ENCODE measurements around the gene ADPRH. TPM values are rescaled to one million over a fixed set of nuclear protein-coding genes. Genes with fewer than 3 reads are reported as not detected.

The ADPRH gene
- total RNA-seq, result 1 to 10 TPM; 1.3 to 3.9 (median 2.3) TPM

DNA sequence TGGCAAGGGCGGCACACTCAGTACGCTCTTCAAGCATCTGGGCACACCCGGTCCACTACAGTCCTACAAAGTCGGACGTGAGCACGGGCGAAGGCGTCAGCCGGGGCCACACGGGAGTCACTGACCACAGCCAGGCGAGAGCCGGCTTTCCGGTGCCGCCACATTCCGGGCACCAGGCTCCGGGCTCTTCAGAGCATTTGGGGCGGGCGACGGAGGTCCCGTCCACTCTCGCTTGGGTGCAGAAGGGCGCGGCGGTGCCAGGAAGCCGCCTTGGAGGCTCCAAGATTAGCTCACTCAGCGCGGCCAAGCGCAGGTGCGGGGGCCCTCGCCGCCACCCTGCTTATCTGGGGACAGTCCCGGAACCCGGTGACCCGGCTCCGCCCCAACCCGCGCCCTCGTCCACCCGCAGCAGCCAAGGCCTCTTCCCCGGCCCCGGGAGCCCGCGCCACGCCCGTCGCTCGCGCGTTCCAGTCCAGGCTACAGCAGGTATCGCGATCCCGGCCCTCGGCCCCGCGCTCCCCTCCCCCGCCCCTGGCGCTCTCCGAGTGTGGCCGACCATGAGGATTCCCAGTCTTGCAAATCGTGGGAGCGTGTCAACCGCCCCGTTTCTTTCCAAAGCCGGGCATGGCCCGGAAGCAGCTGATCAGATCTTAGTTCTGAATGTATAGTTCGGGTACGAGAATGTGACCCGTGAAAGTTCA, at the start of gene ADPRH:
Gene ADPRH (plus strand): TSS at position 127 of the 701 bp plus-strand sequence. CDS start 2,678 bp downstream, outside the sequence.
- H3K4me1 ChIP-seq, result peaks cover 14% of the 10 kb centered on the region

DNA sequence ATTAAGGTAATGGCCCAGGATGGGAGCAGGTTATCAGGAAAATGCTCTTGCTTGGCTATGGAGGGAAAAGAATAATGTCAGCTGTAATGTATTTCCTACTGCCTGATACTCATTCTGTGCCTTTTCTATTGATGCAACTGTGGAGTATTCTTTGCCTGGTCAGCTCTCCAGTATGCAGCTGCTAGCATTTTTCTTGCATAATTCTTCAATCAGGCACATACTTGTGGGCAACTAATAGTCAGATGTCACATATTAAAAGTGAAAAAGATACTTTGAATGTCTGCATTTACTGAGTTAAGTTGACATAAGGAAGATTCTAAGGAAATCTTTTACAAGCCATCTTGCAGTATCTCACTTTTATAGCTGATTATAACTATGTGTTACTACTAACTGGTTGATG, 49.4 kb upstream of the ADPRH start:
- Histone ChIP-seq H3K4me1 (no peaks in the 10 kb centered on the region), H3K27me3 (no peaks in the 10 kb centered on the region), H3K36me3 (peaks cover 7% of the 10 kb centered on the region), H3K4me3 (no peak overlapping the region), H3K9me3 (no peaks in the 10 kb centered on the region), H3K27ac (no peak overlapping the region)
- TF ChIP-seq EP300 (IDR thresholded peaks at IDR 0.05) (no peak), POLR2A (IDR thresholded peaks at IDR 0.05) (no peak), POLR2AphosphoS5 (IDR thresholded peaks at IDR 0.05) (no peak)
- TF ChIP-seq, protein P1, sequence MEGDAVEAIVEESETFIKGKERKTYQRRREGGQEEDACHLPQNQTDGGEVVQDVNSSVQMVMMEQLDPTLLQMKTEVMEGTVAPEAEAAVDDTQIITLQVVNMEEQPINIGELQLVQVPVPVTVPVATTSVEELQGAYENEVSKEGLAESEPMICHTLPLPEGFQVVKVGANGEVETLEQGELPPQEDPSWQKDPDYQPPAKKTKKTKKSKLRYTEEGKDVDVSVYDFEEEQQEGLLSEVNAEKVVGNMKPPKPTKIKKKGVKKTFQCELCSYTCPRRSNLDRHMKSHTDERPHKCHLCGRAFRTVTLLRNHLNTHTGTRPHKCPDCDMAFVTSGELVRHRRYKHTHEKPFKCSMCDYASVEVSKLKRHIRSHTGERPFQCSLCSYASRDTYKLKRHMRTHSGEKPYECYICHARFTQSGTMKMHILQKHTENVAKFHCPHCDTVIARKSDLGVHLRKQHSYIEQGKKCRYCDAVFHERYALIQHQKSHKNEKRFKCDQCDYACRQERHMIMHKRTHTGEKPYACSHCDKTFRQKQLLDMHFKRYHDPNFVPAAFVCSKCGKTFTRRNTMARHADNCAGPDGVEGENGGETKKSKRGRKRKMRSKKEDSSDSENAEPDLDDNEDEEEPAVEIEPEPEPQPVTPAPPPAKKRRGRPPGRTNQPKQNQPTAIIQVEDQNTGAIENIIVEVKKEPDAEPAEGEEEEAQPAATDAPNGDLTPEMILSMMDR (IDR thresholded peaks at IDR 0.05), result no peak
- no peak for DNase-seq (ENCODE audit: low spot score in 2 of 2)

More for the DNA sequence above, at the start of gene ADPRH:
- Histone ChIP-seq H3K36me3 (no peaks in the 10 kb centered on the region), H3K27me3 (no peaks in the 10 kb centered on the region), H3K27ac (peak within 1 kb of the TSS; percentile 88), H3K4me3 (peak within 1 kb of the TSS; percentile 63), H3K9me3 (no peaks in the 10 kb centered on the region)
- WGBS, result 3% methylated on average over 15 of the region's 68 CpGs
- TF ChIP-seq EP300 (IDR thresholded peaks at IDR 0.05), result no peak
- peak in 1 of 2 donors; percentile 43 for TF ChIP-seq POLR2A (IDR thresholded peaks at IDR 0.05)
- peak in 2 of 3 donors; percentile 5 to 43 for TF ChIP-seq POLR2AphosphoS5 (IDR thresholded peaks at IDR 0.05)
- DNase-seq (ENCODE audit: low spot score in 2 of 2), result peak; percentile 81 to 88

DNA sequence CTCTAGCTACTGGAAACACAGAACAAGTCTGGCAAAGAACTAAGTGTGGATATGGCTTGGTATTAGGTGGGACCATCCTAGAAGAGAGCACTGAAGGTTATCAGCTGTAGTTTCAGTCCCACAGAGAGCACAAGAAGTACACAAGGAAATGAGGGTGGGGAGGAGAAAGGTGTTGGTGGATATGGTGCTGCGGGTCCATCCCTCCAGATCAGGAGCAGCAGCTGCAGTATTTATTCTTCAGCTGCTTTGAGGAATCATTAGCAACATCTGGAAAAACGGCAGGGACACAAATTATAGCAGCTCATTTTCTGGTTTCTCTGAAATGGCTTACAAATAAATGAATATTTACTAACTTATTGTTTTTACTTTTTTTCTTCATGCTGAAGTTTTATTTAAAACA, 48.8 kb upstream of the ADPRH start:
- Histone ChIP-seq H3K4me1 (no peaks in the 10 kb centered on the region), H3K27ac (no peak overlapping the region), H3K4me3 (no peak overlapping the region), H3K9me3 (no peaks in the 10 kb centered on the region), H3K36me3 (peaks cover 1% of the 10 kb centered on the region), H3K27me3 (no peaks in the 10 kb centered on the region)
- no peak for DNase-seq (ENCODE audit: low spot score in 2 of 2)
- TF ChIP-seq POLR2AphosphoS5 (IDR thresholded peaks at IDR 0.05) (no peak), EP300 (IDR thresholded peaks at IDR 0.05) (no peak), POLR2A (IDR thresholded peaks at IDR 0.05) (no peak)
- TF ChIP-seq, protein P1 (IDR thresholded peaks at IDR 0.05), result no peak
- 52% methylated on average over 2 of the region's 2 CpGs for WGBS

DNA sequence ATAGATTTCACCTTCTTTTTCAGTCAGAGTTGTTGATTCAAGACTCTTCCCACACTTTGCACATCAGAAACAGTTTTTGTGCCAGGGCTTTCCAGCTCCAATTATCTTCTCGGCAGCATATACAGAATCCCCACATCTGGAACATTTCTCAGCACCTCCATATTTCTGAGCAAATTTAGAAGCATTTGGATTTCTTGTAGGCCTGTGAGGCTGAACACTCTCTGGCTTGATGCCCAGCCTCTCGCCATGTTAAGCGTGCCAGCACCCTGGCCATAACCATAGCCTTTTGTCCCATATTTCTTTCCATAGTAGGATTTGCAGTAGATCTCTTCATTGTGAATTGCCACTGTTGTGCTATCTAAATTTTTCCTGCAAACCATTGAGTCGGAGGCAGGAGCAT, 48.1 kb upstream of the ADPRH start:
- 79% methylated on average over 4 of the region's 4 CpGs for WGBS
- TF ChIP-seq, protein P1 (IDR thresholded peaks at IDR 0.05), result no peak
- TF ChIP-seq POLR2A (IDR thresholded peaks at IDR 0.05) (no peak), POLR2AphosphoS5 (IDR thresholded peaks at IDR 0.05) (no peak), EP300 (IDR thresholded peaks at IDR 0.05) (no peak)

DNA sequence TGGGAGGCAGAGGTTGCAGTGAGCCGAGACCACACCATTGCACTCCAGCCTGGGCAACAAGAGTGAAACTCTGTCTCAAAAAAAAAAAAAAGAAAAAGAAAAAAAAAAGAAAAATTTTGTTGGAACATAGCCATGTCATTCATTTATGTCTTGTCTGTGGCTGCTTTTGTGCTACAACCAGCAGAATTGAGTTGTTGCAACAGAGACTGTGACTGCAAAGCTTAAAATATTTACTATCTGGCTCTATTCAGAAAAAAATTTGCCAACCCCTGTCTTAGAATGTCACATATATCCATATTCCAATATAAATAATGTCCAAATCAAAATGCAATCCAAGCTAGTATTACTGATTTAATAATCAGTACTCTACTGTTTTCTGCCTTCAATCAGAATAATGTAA, 45.0 kb upstream of the ADPRH start:
- Histone ChIP-seq H3K4me1 (no peaks in the 10 kb centered on the region), H3K36me3 (no peaks in the 10 kb centered on the region), H3K27ac (no peak overlapping the region), H3K4me3 (no peak overlapping the region), H3K27me3 (no peaks in the 10 kb centered on the region), H3K9me3 (no peaks in the 10 kb centered on the region)
- 100% methylated on average over 1 of the region's 1 CpG for WGBS
- no peak for DNase-seq (ENCODE audit: low spot score in 2 of 2)
- TF ChIP-seq, protein P1 (IDR thresholded peaks at IDR 0.05), result no peak
- TF ChIP-seq EP300 (IDR thresholded peaks at IDR 0.05) (no peak), POLR2A (IDR thresholded peaks at IDR 0.05) (no peak), POLR2AphosphoS5 (IDR thresholded peaks at IDR 0.05) (no peak)

More for the DNA sequence above, 48.1 kb upstream of the ADPRH start:
- no peak for DNase-seq (ENCODE audit: low spot score in 2 of 2)
- H3K36me3 ChIP-seq, result no peaks in the 10 kb centered on the region
- no peak overlapping the region for H3K27ac ChIP-seq
- no peaks in the 10 kb centered on the region for H3K9me3 ChIP-seq
- H3K4me3 ChIP-seq, result no peak overlapping the region
- H3K27me3 ChIP-seq, result no peaks in the 10 kb centered on the region
- no peaks in the 10 kb centered on the region for H3K4me1 ChIP-seq

Measured in suprapubic skin (tissue), 4 donors.